Measurements from ENCODE around the gene KCNJ6. TPM values are rescaled to one million over a fixed set of nuclear protein-coding genes. Genes with fewer than 3 reads are reported as not detected.

KCNJ6 gene
- total RNA-seq, 2 experiments from 2014 or later, result not detected

DNA sequence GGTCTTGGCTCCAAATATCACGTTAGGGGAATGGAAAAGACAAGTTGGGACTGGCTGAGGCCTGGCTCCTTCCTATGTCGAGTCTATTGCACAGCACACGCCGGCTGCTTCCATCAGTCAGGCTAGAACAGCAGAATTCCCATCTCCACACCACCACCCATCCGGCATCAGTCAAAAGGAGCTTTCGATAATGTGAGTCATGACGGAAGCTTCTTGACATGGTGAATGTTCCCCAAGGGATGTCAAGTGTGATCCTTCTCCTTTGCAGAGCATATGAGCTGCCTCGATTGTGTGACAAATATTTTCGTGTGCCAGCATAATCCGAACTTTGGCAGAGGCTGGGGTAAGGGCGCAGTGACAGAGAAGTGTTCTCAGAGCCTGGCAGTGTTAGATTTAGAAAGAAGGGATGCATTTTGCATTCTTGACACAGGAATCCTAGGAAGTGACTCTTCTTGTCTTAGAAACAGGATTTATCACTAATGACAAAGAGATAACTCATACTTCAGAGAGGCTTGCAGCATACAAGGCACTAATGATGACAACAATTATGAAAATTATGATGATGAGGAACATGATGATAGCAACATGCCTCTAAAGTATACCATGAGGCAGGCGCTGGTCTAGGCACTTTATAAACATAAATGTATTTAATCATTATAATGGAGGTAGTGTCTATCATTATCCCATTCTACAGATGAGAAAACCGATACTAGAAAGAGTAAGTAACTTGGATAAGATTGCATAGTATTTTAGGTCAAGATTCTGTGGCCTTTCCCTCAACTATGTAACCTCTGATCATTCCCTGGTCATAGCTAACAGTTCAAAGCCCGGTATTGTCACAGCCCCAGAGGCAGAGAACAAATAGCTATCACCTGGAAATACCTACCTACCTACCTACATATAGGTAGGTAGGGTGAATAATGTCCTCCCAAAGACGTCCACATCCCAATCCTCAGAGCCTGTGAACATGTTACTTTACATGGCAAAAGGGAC, 135.0 kb downstream of the KCNJ6 start:
- no peak overlapping the region for H3K27ac ChIP-seq (ENCODE audit: low read depth, low read length, poor library complexity, severe bottlenecking)
- no peak overlapping the region for H2AFZ ChIP-seq (ENCODE audit: low read length)
- POLR2A ChIA-PET, result no interaction called here
- intact Hi-C loops (cut with micrococcal nuclease; ENCODE audit: unreplicated experiment), result no loop called here
- H3K79me2 ChIP-seq (ENCODE audit: insufficient read depth, low read depth, low read length), result no peaks in the 10 kb centered on the region
- H3K9me3 ChIP-seq (ENCODE audit: low read length), result no peaks in the 10 kb centered on the region
- H3K4me1 ChIP-seq (ENCODE audit: insufficient read depth, low read length, poor library complexity, severe bottlenecking), result no peaks in the 10 kb centered on the region
- CTCF ChIA-PET (ENCODE audit: unreplicated experiment), result no interaction called here
- DNase-seq (ENCODE audit: low spot score), result no peak
- no TSS peak for BruUV-seq (replicated peaks)
- TF ChIP-seq CTCF (conservative IDR thresholded peaks at IDR 0.05; ENCODE audit: low read length), result no peak
- no peak overlapping the region for H3K4me3 ChIP-seq (ENCODE audit: low read depth, low read length, poor library complexity, severe bottlenecking)
- no peaks in the 10 kb centered on the region for H3K36me3 ChIP-seq (ENCODE audit: insufficient read depth, low read length)
- no peaks in the 10 kb centered on the region for H3K9me2 ChIP-seq (ENCODE audit: insufficient read depth, low read length)
- no peaks in the 10 kb centered on the region for H4K20me1 ChIP-seq (ENCODE audit: insufficient read depth, low read length)
- H3K4me2 ChIP-seq (ENCODE audit: low read length), result no peak overlapping the region

DNA sequence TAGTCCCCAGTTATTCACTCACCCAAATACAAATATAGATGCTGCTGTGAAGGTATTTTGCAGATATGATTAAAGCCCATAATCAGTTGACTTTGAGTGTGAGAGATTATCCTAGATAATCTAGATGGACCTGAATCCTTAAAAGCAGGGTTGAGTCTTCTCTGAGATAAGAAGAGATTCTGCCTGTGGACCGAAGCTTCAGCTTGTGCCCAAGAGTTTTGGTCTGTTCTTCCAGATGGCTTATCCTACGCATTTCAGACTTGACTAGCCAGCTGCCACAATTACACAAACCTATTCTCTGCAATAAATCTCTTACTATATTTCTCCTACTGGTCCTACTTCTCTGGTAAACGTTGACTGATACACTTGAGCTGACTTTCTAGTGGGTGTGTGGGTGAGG, 145.1 kb downstream of the KCNJ6 start:
- Histone ChIP-seq H3K27ac (ENCODE audit: low read depth, low read length, poor library complexity, severe bottlenecking) (no peak overlapping the region), H3K4me1 (ENCODE audit: insufficient read depth, low read length, poor library complexity, severe bottlenecking) (no peaks in the 10 kb centered on the region), H3K9me3 (ENCODE audit: low read length) (no peaks in the 10 kb centered on the region), H3K79me2 (ENCODE audit: insufficient read depth, low read depth, low read length) (no peaks in the 10 kb centered on the region), H3K4me2 (ENCODE audit: low read length) (no peak overlapping the region), H3K36me3 (ENCODE audit: insufficient read depth, low read length) (no peaks in the 10 kb centered on the region), H3K4me3 (ENCODE audit: low read depth, low read length, poor library complexity, severe bottlenecking) (no peak overlapping the region), H4K20me1 (ENCODE audit: insufficient read depth, low read length) (no peaks in the 10 kb centered on the region), H2AFZ (ENCODE audit: low read length) (no peak overlapping the region), H3K9me2 (ENCODE audit: insufficient read depth, low read length) (no peaks in the 10 kb centered on the region)
- intact Hi-C loops (cut with micrococcal nuclease; ENCODE audit: unreplicated experiment), result no loop called here
- ChIA-PET CTCF (ENCODE audit: unreplicated experiment) (no interaction called here), POLR2A (no interaction called here)
- DNase-seq (ENCODE audit: low spot score), result no peak
- no TSS peak for BruUV-seq (replicated peaks)
- no peak for TF ChIP-seq CTCF (conservative IDR thresholded peaks at IDR 0.05; ENCODE audit: low read length)
- no peak for TF ChIP-seq EZH2phosphoT487 (IDR thresholded peaks at IDR 0.05; ENCODE audit: borderline replicate concordance, low read depth, low read length)

GRCh38 chr21:37770461-37770860, 145.8 kb downstream of the KCNJ6 start:
- no peak for TF ChIP-seq EZH2phosphoT487 (IDR thresholded peaks at IDR 0.05; ENCODE audit: borderline replicate concordance, low read depth, low read length)
- no peak for TF ChIP-seq CTCF (conservative IDR thresholded peaks at IDR 0.05; ENCODE audit: low read length)
- Histone ChIP-seq H2AFZ (ENCODE audit: low read length) (no peak overlapping the region), H3K36me3 (ENCODE audit: insufficient read depth, low read length) (no peaks in the 10 kb centered on the region), H3K4me3 (ENCODE audit: low read depth, low read length, poor library complexity, severe bottlenecking) (no peak overlapping the region), H4K20me1 (ENCODE audit: insufficient read depth, low read length) (no peaks in the 10 kb centered on the region), H3K9me2 (ENCODE audit: insufficient read depth, low read length) (no peaks in the 10 kb centered on the region), H3K27ac (ENCODE audit: low read depth, low read length, poor library complexity, severe bottlenecking) (no peak overlapping the region), H3K79me2 (ENCODE audit: insufficient read depth, low read depth, low read length) (no peaks in the 10 kb centered on the region), H3K4me2 (ENCODE audit: low read length) (no peak overlapping the region), H3K9me3 (ENCODE audit: low read length) (no peaks in the 10 kb centered on the region), H3K4me1 (ENCODE audit: insufficient read depth, low read length, poor library complexity, severe bottlenecking) (no peaks in the 10 kb centered on the region)
- ChIA-PET CTCF (ENCODE audit: unreplicated experiment) (no interaction called here), POLR2A (interaction anchor here (0.7 kb wide), 1 partner anchor 13 kb away, joined by 3 read pairs; no protein-coding TSS in a partner anchor)
- no TSS peak for BruUV-seq (replicated peaks)
- no peak for DNase-seq (ENCODE audit: low spot score)
- intact Hi-C loops (cut with micrococcal nuclease; ENCODE audit: unreplicated experiment), result no loop called here
